ENCODE results near the gene HERPUD1. TPM values are rescaled to one million over a fixed set of nuclear protein-coding genes. Genes with fewer than 3 reads are reported as not detected.
"Not testable (repeated sequence)": the region's sequence is repeated elsewhere in the genome, so short reads cannot be mapped to it uniquely, and the experiment has no call there.

The HERPUD1 gene
- total RNA-seq, 2 experiments from 2014 or later = 140 to 342 TPM

- H3K4me2 ChIP-seq (ENCODE audit: low read length) = peak overlapping the region; percentile 61
Observed at GRCh38 chr16:56972403-56973293, 40.7 kb downstream of the HERPUD1 start.

DNA sequence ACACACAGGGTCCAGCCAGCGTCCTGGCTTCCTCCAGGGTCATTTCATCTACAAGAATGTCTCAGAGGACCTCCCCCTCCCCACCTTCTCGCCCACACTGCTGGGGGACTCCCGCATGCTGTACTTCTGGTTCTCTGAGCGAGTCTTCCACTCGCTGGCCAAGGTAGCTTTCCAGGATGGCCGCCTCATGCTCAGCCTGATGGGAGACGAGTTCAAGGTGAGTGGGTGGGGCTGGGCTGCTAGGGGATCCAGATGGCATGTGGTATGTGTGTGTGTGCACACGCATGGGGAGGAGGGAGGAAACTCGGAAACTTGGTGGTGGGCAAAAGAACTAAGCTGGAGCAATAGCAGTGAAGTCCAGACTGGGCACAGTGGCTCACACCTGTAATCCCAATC is 41.4 kb downstream of the HERPUD1 start:
- intact Hi-C loops (cut with micrococcal nuclease; ENCODE audit: unreplicated experiment) = no loop called here
- H2AFZ ChIP-seq (ENCODE audit: low read length) = peak overlapping the region; percentile 22; the same call in 1 of the 2 replicates
- TF ChIP-seq EZH2phosphoT487 (IDR thresholded peaks at IDR 0.05; ENCODE audit: borderline replicate concordance, low read depth, low read length) (no peak), CTCF (conservative IDR thresholded peaks at IDR 0.05; ENCODE audit: low read length) (no peak)
- peak overlapping the region; percentile 73 for H3K27ac ChIP-seq (ENCODE audit: low read depth, low read length, poor library complexity, severe bottlenecking)
- no peaks in the 10 kb centered on the region for H3K79me2 ChIP-seq (ENCODE audit: insufficient read depth, low read depth, low read length)
- no peaks in the 10 kb centered on the region for H3K9me3 ChIP-seq (ENCODE audit: low read length)
- H3K4me3 ChIP-seq (ENCODE audit: low read depth, low read length, poor library complexity, severe bottlenecking) = no peak overlapping the region
- no peaks in the 10 kb centered on the region for H3K9me2 ChIP-seq (ENCODE audit: insufficient read depth, low read length)
- DNase-seq (ENCODE audit: low spot score) = no peak
- H3K4me1 ChIP-seq (ENCODE audit: insufficient read depth, low read length, poor library complexity, severe bottlenecking) = peaks cover 78% of the 10 kb centered on the region
- BruUV-seq (replicated peaks) = no TSS peak
- ChIA-PET CTCF (ENCODE audit: unreplicated experiment) (interaction anchor here (0.9 kb wide), 2 partner anchors 8 to 106 kb away, joined by 3 read pairs; no protein-coding TSS in a partner anchor), POLR2A (interaction anchor here (0.7 to 7.1 kb wide), 7 partner anchors 11 to 113 kb away, joined by 3 to 42 read pairs (median 5); partner anchors contain the start of gene NLRC5)
- no peaks in the 10 kb centered on the region for H3K36me3 ChIP-seq (ENCODE audit: insufficient read depth, low read length)
- peak overlapping the region; percentile 61 for H3K4me2 ChIP-seq (ENCODE audit: low read length)
- no peaks in the 10 kb centered on the region for H4K20me1 ChIP-seq (ENCODE audit: insufficient read depth, low read length)

More at GRCh38 chr16:56972403-56973293, 40.7 kb downstream of the HERPUD1 start:
- no peak for DNase-seq (ENCODE audit: low spot score)
- Histone ChIP-seq H3K9me3 (ENCODE audit: low read length) (no peaks in the 10 kb centered on the region), H2AFZ (ENCODE audit: low read length) (peak overlapping the region; percentile 22; the same call in 1 of the 2 replicates), H3K9me2 (ENCODE audit: insufficient read depth, low read length) (no peaks in the 10 kb centered on the region), H3K79me2 (ENCODE audit: insufficient read depth, low read depth, low read length) (no peaks in the 10 kb centered on the region), H3K4me3 (ENCODE audit: low read depth, low read length, poor library complexity, severe bottlenecking) (no peak overlapping the region), H3K36me3 (ENCODE audit: insufficient read depth, low read length) (no peaks in the 10 kb centered on the region), H4K20me1 (ENCODE audit: insufficient read depth, low read length) (no peaks in the 10 kb centered on the region), H3K27ac (ENCODE audit: low read depth, low read length, poor library complexity, severe bottlenecking) (peak overlapping the region; percentile 73), H3K4me1 (ENCODE audit: insufficient read depth, low read length, poor library complexity, severe bottlenecking) (peaks cover 72% of the 10 kb centered on the region)
- ChIA-PET CTCF (ENCODE audit: unreplicated experiment) (interaction anchor here (0.9 to 1.0 kb wide), 3 partner anchors 9 to 105 kb away, joined by 3 to 5 read pairs (median 3); no protein-coding TSS in a partner anchor), POLR2A (interaction anchor here (0.7 to 7.1 kb wide), 13 partner anchors 12 to 114 kb away, joined by 3 to 42 read pairs (median 4); partner anchors contain the start of gene NLRC5)
- BruUV-seq (replicated peaks) = no TSS peak
- TF ChIP-seq CTCF (conservative IDR thresholded peaks at IDR 0.05; ENCODE audit: low read length) (no peak), EZH2phosphoT487 (IDR thresholded peaks at IDR 0.05; ENCODE audit: borderline replicate concordance, low read depth, low read length) (no peak)
- intact Hi-C loops (cut with micrococcal nuclease; ENCODE audit: unreplicated experiment) = no loop called here

- intact Hi-C loops (cut with micrococcal nuclease; ENCODE audit: unreplicated experiment); BruUV-seq (replicated peaks); H4K20me1 ChIP-seq (ENCODE audit: insufficient read depth, low read length); H3K36me3 ChIP-seq (ENCODE audit: insufficient read depth, low read length); H3K9me2 ChIP-seq (ENCODE audit: insufficient read depth, low read length); H3K4me3 ChIP-seq (ENCODE audit: low read depth, low read length, poor library complexity, severe bottlenecking); H2AFZ ChIP-seq (ENCODE audit: low read length); DNase-seq (ENCODE audit: low spot score); H3K9me3 ChIP-seq (ENCODE audit: low read length); H3K79me2 ChIP-seq (ENCODE audit: insufficient read depth, low read depth, low read length); CTCF ChIA-PET (ENCODE audit: unreplicated experiment): not testable (repeated sequence)
- peak overlapping the region; percentile 61 for H3K4me2 ChIP-seq (ENCODE audit: low read length)
- peaks cover 84% of the 10 kb centered on the region for H3K4me1 ChIP-seq (ENCODE audit: insufficient read depth, low read length, poor library complexity, severe bottlenecking)
- POLR2A ChIA-PET = interaction anchor here (3.6 to 7.1 kb wide), 2 partner anchors 14 to 72 kb away, joined by 14 to 42 read pairs; partner anchors contain the start of gene NLRC5
- peak overlapping the region; percentile 73 for H3K27ac ChIP-seq (ENCODE audit: low read depth, low read length, poor library complexity, severe bottlenecking)
Observed at GRCh38 chr16:56973899-56974298, 42.0 kb downstream of the HERPUD1 start.
